Astrocyte (in vitro differentiated cells and primary cell): ENCODE data around the gene COL16A1.

Source experiments
- CTCF ChIP-seq: IDR thresholded peaks from 2 replicates; pipeline ENCODE4 v1.5.1; 2011; ENCODE audit warnings: low read depth, mild to moderate bottlenecking, inconsistent platforms, low read length, moderate library complexity; ENCODE audit not compliant: insufficient read depth
- EZH2 ChIP-seq: IDR thresholded peaks from 2 replicates; pipeline ENCODE4 v1.6.1; 2012; ENCODE audit warnings: mild to moderate bottlenecking, low read length, inconsistent platforms; ENCODE audit not compliant: insufficient read depth

DNA sequence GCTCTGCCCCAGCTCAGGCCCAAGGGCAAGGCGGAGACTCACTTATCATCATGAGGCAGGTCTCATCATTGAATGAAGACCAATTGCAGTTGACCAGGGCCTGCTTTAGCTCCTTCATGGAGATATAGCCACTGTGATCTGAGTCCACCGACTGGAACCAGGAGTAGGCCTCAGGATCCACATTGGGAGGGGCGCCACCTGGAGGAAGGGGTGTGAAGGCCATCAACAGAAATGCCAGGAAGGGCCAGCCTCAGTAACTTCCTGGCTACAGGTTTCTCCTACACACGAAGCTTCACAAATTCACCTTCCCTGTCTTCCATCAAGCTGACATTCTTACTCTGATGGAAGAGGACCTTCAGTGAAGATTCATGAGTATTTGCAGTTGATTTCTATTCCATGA lies 70.7 kb downstream of the COL16A1 start:
- TF ChIP-seq CTCF (peak; percentile 38), EZH2 (no peak)
